Muscle of leg (tissue), 11 donors: ENCODE measurements around the gene IQCB1. TPM values are rescaled to one million over a fixed set of nuclear protein-coding genes. Genes with fewer than 3 reads are reported as not detected.

Source experiments
- DNase-seq: peaks from one replicate; pipeline ENCODE4 v3.0.0; 2013
- H3K27ac ChIP-seq: one replicate; pipeline ENCODE4 v1.5.1; 2013; ENCODE audit warnings: mild to moderate bottlenecking, low read length, control low read depth
- H3K27me3 ChIP-seq: one replicate; pipeline ENCODE4 v1.6.1; 2013; ENCODE audit warnings: low read length; ENCODE audit not compliant: control insufficient read depth, insufficient read depth
- H3K36me3 ChIP-seq: one replicate; pipeline ENCODE4 v1.6.1; 2013; ENCODE audit warnings: low read length; ENCODE audit not compliant: control insufficient read depth, insufficient read depth
- H3K4me1 ChIP-seq: one replicate; pipeline ENCODE4 v1.6.1; 2013; ENCODE audit warnings: low read length; ENCODE audit not compliant: control insufficient read depth, insufficient read depth
- H3K4me3 ChIP-seq: one replicate; pipeline ENCODE4 v1.5.1; 2013; ENCODE audit warnings: low read length, control low read depth
- H3K9me3 ChIP-seq: replicated peaks from 2 replicates; pipeline ENCODE4 v1.6.1; 2013; ENCODE audit warnings: low read depth, low read length; ENCODE audit not compliant: control insufficient read depth
- WGBS: methylation state at CpG from one replicate; pipeline ENCODE4 v1.1.5; 2013; ENCODE audit warnings: missing lambda C conversion rate; ENCODE audit not compliant: insufficient coverage; 5-methylcytosine and 5-hydroxymethylcytosine counted together
- polyA plus RNA-seq, 8 donors: library from polyadenylated mRNA; unstranded; fragments of 120-200 nt; gene quantifications; one replicate each; pipeline versions ENCODE4 v1.2.1 to v1.2.3, GENCODE V29; 2013; ENCODE audit warnings: inconsistent platforms in 1 of 8, low replicate concordance in 1 of 8; ENCODE audit not compliant: insufficient read length in 8 of 8, insufficient read depth in 1 of 8
- total RNA-seq: library from RNA; stranded (reverse); fragments of 120-200 nt; gene quantifications from one replicate; pipeline ENCODE4 v1.2.4, GENCODE V29; 2013

IQCB1 gene
- total and polyA plus RNA-seq, 9 donors, result 16.1 to 22.7 (median 18.1) TPM

DNA sequence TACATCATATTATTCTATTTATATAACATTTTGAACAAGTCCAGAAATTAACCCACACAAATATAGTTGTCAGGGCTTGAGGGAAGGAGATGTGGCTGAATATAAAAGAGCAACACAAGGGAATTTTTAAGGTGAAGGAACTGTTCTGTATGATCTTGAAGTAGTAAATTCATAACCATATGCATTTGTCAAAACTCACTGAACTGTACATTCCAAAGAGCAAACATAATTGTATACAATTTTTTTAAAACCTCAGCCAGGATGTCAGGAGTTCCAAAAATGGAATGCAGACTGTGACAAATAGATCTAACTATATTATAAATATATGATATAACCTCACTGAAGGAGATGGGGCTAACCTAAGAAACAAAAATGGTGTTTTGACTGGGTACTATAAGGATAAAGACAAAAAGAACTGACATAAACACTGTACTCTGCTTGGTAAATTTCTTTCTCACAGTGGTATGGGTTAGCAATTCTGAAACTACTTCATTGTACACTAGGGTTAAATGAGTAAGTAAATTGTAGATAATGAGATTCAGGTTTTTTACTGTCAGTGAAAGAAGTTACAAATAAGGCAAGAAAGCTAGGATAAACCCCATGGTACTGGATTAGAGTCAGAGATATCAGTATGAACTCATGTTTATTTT, 99.7 kb downstream of the IQCB1 start:
- Histone ChIP-seq H3K36me3 (peaks cover 5% of the 10 kb centered on the region), H3K27me3 (no peaks in the 10 kb centered on the region), H3K27ac (no peak overlapping the region), H3K4me1 (no peaks in the 10 kb centered on the region), H3K4me3 (no peak overlapping the region), H3K9me3 (no peaks in the 10 kb centered on the region)
- no peak for DNase-seq

DNA sequence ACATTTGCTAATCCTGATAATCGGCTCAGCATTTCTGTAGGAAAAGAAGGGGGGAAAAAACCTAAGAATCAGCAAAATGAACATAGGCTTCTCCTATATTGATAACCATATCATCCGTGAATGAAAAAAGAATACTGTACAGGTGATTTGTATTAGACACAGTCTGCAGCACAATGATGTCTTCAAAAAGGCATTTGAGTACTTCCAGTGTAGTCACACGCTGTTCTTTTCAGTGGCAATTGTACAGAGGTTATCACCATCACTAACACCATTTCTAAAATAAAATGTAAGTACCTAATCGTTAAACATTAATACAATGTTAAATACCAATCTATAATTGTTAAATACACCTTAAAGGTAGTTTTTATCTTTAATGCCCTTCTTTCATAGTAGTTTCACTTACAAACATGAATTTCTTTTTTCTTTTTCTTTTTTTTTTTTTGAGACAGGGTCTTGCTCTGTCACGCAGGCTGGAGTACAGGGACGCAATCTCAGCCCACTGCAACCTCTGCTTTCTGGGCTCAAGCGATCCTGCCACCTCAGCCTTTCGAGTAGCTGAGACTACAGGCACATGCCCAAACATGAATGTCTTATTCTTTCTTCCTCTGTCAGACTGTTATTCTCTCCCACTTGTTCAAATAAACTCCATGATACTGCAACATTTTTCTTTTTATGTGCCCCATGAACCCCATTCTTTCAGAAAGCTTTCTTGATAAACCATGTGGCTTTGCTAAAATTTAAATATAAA, 103.7 kb downstream of the IQCB1 start:
- Histone ChIP-seq H3K9me3 (no peaks in the 10 kb centered on the region), H3K27me3 (no peaks in the 10 kb centered on the region), H3K4me1 (no peaks in the 10 kb centered on the region), H3K27ac (no peak overlapping the region), H3K36me3 (peaks cover 13% of the 10 kb centered on the region), H3K4me3 (no peak overlapping the region)
- DNase-seq, result no peak
- 86% methylated on average over 4 of the region's 8 CpGs for WGBS

DNA sequence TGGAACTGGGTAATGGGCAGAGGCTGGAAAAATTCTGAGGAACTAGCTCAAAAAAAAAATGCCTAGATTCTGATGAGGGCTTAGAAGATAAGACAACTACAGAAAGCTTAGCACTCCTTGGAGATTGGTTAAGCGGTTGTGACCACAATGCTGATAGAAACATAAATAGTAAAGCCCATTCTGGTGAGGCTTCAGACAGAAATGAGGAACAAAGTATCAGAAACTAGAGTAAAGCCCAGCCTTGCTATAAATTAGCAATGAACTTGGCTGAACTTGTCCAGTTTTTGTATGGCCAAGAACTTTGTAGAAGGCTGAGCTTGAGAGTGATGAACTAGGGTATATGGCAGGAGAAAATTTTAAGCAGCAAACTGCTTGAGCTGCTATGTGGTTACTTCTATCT, 110.7 kb downstream of the IQCB1 start:
- H3K36me3 ChIP-seq, result peaks cover 48% of the 10 kb centered on the region
- H3K4me1 ChIP-seq, result no peaks in the 10 kb centered on the region
- DNase-seq, result peak; percentile 7
- H3K27ac ChIP-seq, result no peak overlapping the region
- no peaks in the 10 kb centered on the region for H3K9me3 ChIP-seq
- H3K4me3 ChIP-seq, result no peak overlapping the region
- WGBS, result no CpG with 5 or more reads among the region's 1 CpG
- H3K27me3 ChIP-seq, result no peaks in the 10 kb centered on the region

DNA sequence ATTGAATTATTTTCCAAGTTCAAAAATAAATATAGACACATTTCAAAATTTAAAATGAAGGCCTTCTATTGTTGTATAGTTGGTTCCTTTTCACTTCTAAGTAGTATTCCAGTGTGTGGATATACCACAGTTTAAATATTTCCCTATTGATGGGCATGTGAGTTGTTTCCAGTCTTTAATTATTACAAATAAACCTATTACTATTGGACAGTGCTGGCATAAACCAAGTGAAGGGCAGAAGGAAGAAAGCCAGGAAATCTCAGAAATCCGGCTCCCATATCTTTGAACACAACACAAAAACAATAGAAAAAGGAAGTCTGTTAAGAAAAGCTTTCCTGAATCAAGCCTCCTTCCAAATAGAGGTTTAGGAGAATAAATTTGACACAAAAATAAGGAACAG, 111.4 kb downstream of the IQCB1 start:
- no peak overlapping the region for H3K27ac ChIP-seq
- no peak overlapping the region for H3K4me3 ChIP-seq
- H3K36me3 ChIP-seq, result peaks cover 49% of the 10 kb centered on the region
- no peaks in the 10 kb centered on the region for H3K4me1 ChIP-seq
- H3K9me3 ChIP-seq, result no peaks in the 10 kb centered on the region
- no peak for DNase-seq
- H3K27me3 ChIP-seq, result no peaks in the 10 kb centered on the region
- WGBS, result no CpG with 5 or more reads among the region's 1 CpG

DNA sequence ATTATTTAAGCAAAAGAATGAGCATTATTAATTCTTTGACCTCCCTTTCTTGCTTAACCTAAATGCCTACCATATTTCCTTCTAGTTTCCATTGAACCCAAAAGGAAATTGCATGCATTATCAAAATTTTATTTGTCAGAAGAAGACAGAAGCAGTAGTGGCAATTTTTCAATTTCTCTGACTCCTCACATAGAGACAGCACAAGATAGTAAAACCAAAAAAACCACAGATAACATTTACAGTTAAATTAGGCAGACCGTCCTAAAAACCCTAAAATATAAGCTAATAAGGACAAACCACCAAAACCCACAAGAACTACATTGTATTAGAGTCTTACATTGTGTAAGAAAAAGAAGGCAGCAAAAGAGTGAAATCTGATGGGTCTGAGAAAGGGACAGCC, 112.4 kb downstream of the IQCB1 start:
- Histone ChIP-seq H3K27ac (no peak overlapping the region), H3K4me1 (no peaks in the 10 kb centered on the region), H3K27me3 (no peaks in the 10 kb centered on the region), H3K9me3 (no peaks in the 10 kb centered on the region), H3K4me3 (no peak overlapping the region), H3K36me3 (peaks cover 49% of the 10 kb centered on the region)
- no peak for DNase-seq
- no CpG with 5 or more reads among the region's 1 CpG for WGBS

DNA sequence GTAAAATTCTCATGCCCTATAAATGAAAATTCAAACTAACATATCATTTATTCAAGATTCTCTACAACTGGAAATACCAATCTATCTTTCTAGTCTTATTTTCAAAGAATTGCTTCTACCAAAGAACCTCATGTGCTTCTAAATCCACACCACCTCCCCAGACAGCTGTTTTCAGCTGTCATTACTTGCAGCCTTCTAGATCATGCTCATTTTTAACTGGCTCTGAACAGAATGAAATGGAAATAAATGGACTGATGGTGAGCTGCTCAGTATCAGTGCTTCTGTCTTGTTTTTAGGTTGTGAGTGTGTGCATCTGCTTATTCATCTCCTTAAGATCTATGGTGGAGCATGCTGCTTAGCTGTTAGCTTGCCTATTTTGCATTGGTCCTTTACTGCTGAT, 114.7 kb downstream of the IQCB1 start:
- Histone ChIP-seq H3K9me3 (no peaks in the 10 kb centered on the region), H3K36me3 (peaks cover 54% of the 10 kb centered on the region), H3K27me3 (no peaks in the 10 kb centered on the region), H3K4me3 (no peak overlapping the region), H3K4me1 (no peaks in the 10 kb centered on the region), H3K27ac (no peak overlapping the region)
- no peak for DNase-seq

Other genes with a start within 250 kb of the IQCB1 start
- gene FBXO40, start 241.7 kb downstream of the IQCB1 start, total RNA-seq, result 2.4 TPM
- gene FBXO40, start 241.7 kb downstream of the IQCB1 start, polyA plus RNA-seq, result 1 to 10 TPM; 1.6 to 2.7 (median 2.1) TPM
- gene HCLS1, start 174.2 kb downstream of the IQCB1 start, total RNA-seq, result 4.1 TPM
- gene HCLS1, start 174.2 kb downstream of the IQCB1 start, polyA plus RNA-seq, result 1 to 10 TPM; 5.9 to 9.7 (median 8.0) TPM
- 45.1 TPM for gene GOLGB1, start 85.3 kb downstream of the IQCB1 start, total RNA-seq
- gene GOLGB1, start 85.3 kb downstream of the IQCB1 start, polyA plus RNA-seq, result 10 to 100 TPM; 38.0 to 50.2 (median 43.2) TPM
- gene EAF2, start 149 bp upstream of the IQCB1 start, total RNA-seq, result 9.5 TPM
- gene EAF2, start 149 bp upstream of the IQCB1 start, polyA plus RNA-seq, result 10 to 100 TPM in 1 of 8 donors, 1 to 10 TPM in 7; 5.7 to 10.0 (median 7.5) TPM
- 27.0 TPM for gene SLC15A2, start 59.3 kb upstream of the IQCB1 start, total RNA-seq
- 10 to 100 TPM; 17.3 to 56.0 (median 29.5) TPM for gene SLC15A2, start 59.3 kb upstream of the IQCB1 start, polyA plus RNA-seq
- gene ILDR1, start 187.2 kb upstream of the IQCB1 start, total RNA-seq, result 0.22 TPM
- gene ILDR1, start 187.2 kb upstream of the IQCB1 start, polyA plus RNA-seq, result under 1 TPM; 0.10 to 0.83 (median 0.24) TPM
- 2.2 TPM for gene CD86, start 220.3 kb upstream of the IQCB1 start, total RNA-seq
- gene CD86, start 220.3 kb upstream of the IQCB1 start, polyA plus RNA-seq, result 1 to 10 TPM; 1.7 to 3.0 (median 2.6) TPM